Left ventricle myocardium inferior (tissue), 1 donor: ENCODE results near the gene NCSTN. TPM values are rescaled to one million over a fixed set of nuclear protein-coding genes. Genes with fewer than 3 reads are reported as not detected.

Experiments
- DNase-seq: peaks from one replicate; pipeline ENCODE4 v3.0.0-alpha.2; 2020
- H3K27ac ChIP-seq: fragments of 200-600 bp; replicated peaks from 2 replicates; pipeline ENCODE4 v1.8.0; 2021
- H3K27me3 ChIP-seq: fragments of 200-600 bp; 2 replicates; pipeline ENCODE4 v1.8.0; 2021; ENCODE audit warnings: low read depth
- H3K36me3 ChIP-seq: fragments of 200-600 bp; 2 replicates; pipeline ENCODE4 v1.8.0; 2021
- H3K4me1 ChIP-seq: fragments of 200-600 bp; 2 replicates; pipeline ENCODE4 v1.8.0; 2021
- H3K4me3 ChIP-seq: fragments of 200-600 bp; 2 replicates; pipeline ENCODE4 v1.8.0; 2021; ENCODE audit warnings: mild to moderate bottlenecking, moderate library complexity
- H3K9me3 ChIP-seq: fragments of 200-600 bp; replicated peaks from 2 replicates; pipeline ENCODE4 v1.8.0; 2021
- CTCF ChIP-seq: fragments of 200-600 bp; IDR thresholded peaks from 2 replicates; pipeline ENCODE4 v1.8.0; 2021; ENCODE audit warnings: antibody characterized with exemption, mild to moderate bottlenecking, borderline replicate concordance
- intact Hi-C: fragments of 100-400 bp; cut with micrococcal nuclease; formaldehyde crosslinking; loops from one replicate; pipeline ENCODE4 v1.11.0; 2022
- total RNA-seq: library from RNA; stranded (reverse); fragmentation: NEBNext Ultra II Directional; extraction: Animal tissue kit (Norgen Biotek cat#: 25700); gene quantifications from one replicate; pipeline ENCODE4 v1.2.1, GENCODE V29; 2021
- donor health status: DM: no; HTN: yes; CAD: no; lungs with severe emphysema.

Gene NCSTN
- total RNA-seq, 1 donor from 2014 or later, result 53.6 TPM

GRCh38 chr1:160363010-160363409, 19.8 kb downstream of the NCSTN start:
- Histone ChIP-seq H3K4me3 (no peak overlapping the region), H3K27me3 (peaks cover 14% of the 10 kb centered on the region), H3K27ac (no peak overlapping the region), H3K9me3 (no peaks in the 10 kb centered on the region), H3K36me3 (peaks cover 14% of the 10 kb centered on the region), H3K4me1 (no peaks in the 10 kb centered on the region)
- DNase-seq, result no peak
- TF ChIP-seq CTCF, result no peak
- intact Hi-C loops, result no loop called here

GRCh38 chr1:160363951-160364735, 21.0 kb downstream of the NCSTN start:
- Histone ChIP-seq H3K27me3 (peaks cover 24% of the 10 kb centered on the region), H3K4me3 (no peak overlapping the region), H3K4me1 (no peaks in the 10 kb centered on the region), H3K9me3 (no peaks in the 10 kb centered on the region), H3K36me3 (peaks cover 5% of the 10 kb centered on the region), H3K27ac (no peak overlapping the region)
- intact Hi-C loops, result no loop called here
- DNase-seq, result no peak
- TF ChIP-seq CTCF, result no peak

GRCh38 chr1:160365325-160365724, 22.1 kb downstream of the NCSTN start:
- H3K27me3 ChIP-seq, result peaks cover 34% of the 10 kb centered on the region
- no peaks in the 10 kb centered on the region for H3K4me1 ChIP-seq
- H3K27ac ChIP-seq, result no peak overlapping the region
- H3K4me3 ChIP-seq, result no peak overlapping the region
- no peaks in the 10 kb centered on the region for H3K36me3 ChIP-seq
- H3K9me3 ChIP-seq, result no peaks in the 10 kb centered on the region
- intact Hi-C loops, result no loop called here
- TF ChIP-seq CTCF, result no peak
- DNase-seq, result no peak

GRCh38 chr1:160366731-160367515, 23.7 kb downstream of the NCSTN start, which contains the start of gene NHLH1:
Gene NHLH1, plus strand, starts transcription at chr1:160367071. Its CDS starts 3,661 bp downstream, at chr1:160370732.
- no peak for TF ChIP-seq CTCF
- H3K27me3 ChIP-seq, result peaks cover 50% of the 10 kb centered on the region
- no peaks in the 10 kb centered on the region for H3K36me3 ChIP-seq
- no peak within 1 kb of the TSS for H3K27ac ChIP-seq
- no peaks in the 10 kb centered on the region for H3K4me1 ChIP-seq
- intact Hi-C loops, result no loop called here
- H3K4me3 ChIP-seq, result no peak within 1 kb of the TSS
- DNase-seq, result no peak
- no peaks in the 10 kb centered on the region for H3K9me3 ChIP-seq

- H3K4me3 ChIP-seq, result no peak overlapping the region
- H3K36me3 ChIP-seq, result no peaks in the 10 kb centered on the region
- H3K27ac ChIP-seq, result no peak overlapping the region
- TF ChIP-seq CTCF, result no peak
- no peaks in the 10 kb centered on the region for H3K4me1 ChIP-seq
- intact Hi-C loops, result no loop called here
- no peak for DNase-seq
- H3K27me3 ChIP-seq, result peaks cover 56% of the 10 kb centered on the region
- H3K9me3 ChIP-seq, result no peaks in the 10 kb centered on the region
These were observed 24.3 kb downstream of the NCSTN start for GRCh38 chr1:160367516-160367900.
